ENCODE data around the gene PEX5.
A peak's percentile ranks its signal among the peaks of the same experiment; 100 is the strongest.

Gene PEX5

DNA sequence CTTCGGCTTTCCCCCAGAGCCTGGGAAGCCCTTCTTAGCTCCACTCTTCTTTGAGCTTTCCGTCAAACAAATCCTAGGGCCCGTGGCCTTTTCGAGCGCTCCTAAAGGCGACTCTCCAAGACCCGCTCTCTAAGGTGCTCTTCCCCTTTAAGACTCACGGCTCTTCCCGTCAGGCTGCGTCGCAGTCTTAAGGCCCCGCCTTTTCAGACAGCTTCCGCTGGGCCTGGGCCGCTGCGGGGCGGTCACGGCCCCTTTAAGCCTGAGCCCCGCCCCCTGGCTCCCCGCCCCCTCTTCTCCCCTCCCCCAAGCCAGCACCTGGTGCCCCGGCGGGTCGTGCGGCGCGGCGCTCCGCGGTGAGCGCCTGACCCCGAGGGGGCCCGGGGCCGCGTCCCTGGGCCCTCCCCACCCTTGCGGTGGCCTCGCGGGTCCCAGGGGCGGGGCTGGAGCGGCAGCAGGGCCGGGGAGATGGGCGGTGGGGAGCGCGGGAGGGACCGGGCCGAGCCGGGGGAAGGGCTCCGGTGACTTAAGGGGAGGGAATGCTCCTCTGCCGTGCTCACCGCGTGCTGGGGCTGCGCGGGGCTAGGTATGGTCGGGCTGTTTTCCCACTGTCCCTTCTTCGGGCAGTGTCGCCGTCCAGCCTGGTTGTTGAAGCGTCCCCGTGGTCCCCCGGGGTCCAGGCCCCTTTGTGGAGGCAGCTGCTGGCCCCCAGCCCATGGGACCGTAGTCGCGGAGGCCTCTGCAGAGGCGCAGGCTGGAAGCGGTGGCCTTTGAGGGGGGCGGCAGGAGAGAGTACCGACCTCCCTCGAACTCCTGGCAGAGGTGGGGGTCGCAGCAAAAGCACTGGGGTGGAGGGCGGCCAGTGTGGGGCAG lies at the start of gene PEX5:
Gene PEX5 (plus strand): TSS at position 289 of the 870 bp plus-strand sequence. CDS start 692 bp downstream, outside the sequence.
- TF ChIP-seq ZFX (IDR thresholded peaks at IDR 0.05; ENCODE audit: borderline replicate concordance): no peak
- TF ChIP-seq, protein P1, sequence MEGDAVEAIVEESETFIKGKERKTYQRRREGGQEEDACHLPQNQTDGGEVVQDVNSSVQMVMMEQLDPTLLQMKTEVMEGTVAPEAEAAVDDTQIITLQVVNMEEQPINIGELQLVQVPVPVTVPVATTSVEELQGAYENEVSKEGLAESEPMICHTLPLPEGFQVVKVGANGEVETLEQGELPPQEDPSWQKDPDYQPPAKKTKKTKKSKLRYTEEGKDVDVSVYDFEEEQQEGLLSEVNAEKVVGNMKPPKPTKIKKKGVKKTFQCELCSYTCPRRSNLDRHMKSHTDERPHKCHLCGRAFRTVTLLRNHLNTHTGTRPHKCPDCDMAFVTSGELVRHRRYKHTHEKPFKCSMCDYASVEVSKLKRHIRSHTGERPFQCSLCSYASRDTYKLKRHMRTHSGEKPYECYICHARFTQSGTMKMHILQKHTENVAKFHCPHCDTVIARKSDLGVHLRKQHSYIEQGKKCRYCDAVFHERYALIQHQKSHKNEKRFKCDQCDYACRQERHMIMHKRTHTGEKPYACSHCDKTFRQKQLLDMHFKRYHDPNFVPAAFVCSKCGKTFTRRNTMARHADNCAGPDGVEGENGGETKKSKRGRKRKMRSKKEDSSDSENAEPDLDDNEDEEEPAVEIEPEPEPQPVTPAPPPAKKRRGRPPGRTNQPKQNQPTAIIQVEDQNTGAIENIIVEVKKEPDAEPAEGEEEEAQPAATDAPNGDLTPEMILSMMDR (IDR thresholded peaks at IDR 0.05): no peak
- H3K27ac ChIP-seq: peak within 1 kb of the TSS; percentile 47

DNA sequence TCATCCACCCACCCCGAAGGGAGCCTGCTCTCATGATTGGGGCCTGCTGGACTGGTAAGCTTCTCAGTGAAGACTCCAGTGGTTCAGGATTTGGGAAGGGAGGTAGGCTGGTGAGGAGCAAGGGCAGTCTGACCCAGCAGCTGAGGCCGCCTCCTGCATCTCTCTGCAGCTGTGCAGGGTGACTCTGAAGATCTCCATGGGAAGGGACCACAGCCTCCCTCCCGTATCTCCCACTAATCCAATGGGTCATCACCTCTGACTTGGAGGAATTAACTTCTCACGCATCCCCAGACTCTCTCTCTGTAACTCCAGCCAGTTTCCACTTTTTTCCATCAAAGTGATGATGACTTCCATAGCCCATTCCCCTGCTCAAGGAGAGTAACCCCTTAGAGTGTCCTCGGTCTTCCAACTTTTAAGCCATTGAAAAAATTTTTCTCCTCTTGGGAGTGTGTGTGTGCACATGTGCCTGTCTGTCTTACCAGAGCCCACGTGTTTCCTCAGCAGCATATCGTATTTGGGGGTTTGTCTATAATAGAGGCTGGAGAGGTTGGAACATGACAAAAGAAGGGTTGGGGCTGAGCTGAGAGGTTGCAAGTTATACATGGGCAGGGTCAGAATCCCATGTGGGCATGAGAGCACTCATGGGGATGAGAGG lies 48.0 kb upstream of the PEX5 start:
- no peak overlapping the region for H3K27ac ChIP-seq
- TF ChIP-seq, protein P1 (IDR thresholded peaks at IDR 0.05): no peak
- no peak for TF ChIP-seq ZFX (IDR thresholded peaks at IDR 0.05; ENCODE audit: borderline replicate concordance)

DNA sequence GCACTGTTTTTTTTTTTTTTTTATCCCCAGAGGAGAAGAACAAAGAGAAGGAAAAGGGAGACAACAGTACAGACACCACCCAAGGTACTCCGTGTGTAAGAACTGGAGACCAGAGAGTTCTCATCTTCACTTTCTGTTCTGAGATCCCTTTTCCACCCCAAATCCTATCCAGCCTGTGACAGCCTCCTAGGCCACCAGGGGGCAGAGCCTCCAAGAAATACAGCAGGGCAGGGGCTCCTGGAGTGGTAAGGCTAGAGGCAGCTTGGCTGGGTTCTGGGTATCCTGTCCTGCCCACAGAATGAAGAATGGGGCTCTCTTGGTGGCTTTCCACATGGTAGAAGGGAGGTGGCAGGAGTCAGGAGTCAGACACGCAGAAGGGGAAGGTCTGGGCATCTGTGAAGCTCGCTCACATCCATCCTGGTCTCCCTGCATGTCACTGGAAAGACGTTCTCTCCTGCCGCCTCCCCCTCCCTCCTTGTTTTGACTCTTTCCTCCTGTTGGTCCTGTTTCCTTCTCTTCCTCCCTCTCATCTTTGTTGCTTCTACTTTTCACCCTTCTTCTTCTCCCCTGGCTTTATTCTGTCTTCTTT lies 47.3 kb upstream of the PEX5 start:
- TF ChIP-seq, protein P1 (IDR thresholded peaks at IDR 0.05): peak; percentile 94
- TF ChIP-seq ZFX (IDR thresholded peaks at IDR 0.05; ENCODE audit: borderline replicate concordance): no peak
- no peak overlapping the region for H3K27ac ChIP-seq

DNA sequence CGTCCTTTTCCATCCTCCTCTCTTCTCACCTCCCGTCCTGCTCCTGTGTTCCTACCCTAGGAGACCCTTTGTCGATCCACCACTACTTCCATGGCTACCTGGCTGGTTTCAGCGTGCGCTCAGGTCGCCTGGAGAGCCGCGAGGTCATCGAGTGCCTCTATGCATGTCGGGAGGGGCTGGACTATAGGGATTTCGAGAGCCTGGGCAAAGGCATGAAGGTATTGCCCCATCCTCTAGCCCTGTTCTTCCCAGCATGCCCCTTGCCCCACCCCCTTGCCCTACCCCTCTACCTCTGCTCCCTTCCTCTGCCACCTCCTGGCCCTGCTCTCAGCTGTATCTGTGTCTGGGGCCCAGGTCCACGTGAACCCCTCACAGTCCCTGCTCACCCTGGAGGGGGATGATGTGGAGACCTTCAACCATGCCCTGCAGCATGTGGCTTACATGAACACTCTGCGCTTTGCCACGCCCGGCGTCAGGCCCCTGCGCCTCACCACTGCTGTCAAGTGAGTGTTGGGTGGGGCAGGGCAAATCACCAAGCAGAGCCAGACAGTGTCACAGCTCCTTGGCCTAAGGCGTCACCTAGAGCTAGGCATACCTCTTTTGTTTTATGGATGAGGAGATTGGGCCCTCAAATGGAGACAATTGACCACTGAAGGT lies 46.5 kb upstream of the PEX5 start:
- H3K27ac ChIP-seq: no peak overlapping the region
- TF ChIP-seq ZFX (IDR thresholded peaks at IDR 0.05; ENCODE audit: borderline replicate concordance): no peak
- TF ChIP-seq, protein P1 (IDR thresholded peaks at IDR 0.05): no peak

DNA sequence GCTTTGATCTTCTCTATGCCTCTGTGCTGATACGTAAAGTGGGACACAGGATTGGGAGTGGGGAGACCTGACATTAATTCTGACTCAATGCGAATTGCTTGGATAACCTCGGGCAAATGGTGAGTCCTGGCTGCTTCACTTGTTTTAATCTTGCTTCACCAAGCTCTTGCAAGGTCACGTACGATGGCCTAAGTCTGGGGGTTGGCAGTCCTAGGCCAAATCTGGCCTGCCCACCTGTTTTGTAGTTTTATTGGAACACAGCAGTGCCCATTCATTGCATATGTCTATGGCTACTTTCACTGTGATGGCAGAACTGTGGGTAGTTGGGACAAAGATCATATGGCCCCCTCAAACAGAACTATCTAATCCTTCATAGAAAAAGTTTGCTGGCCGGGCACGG lies 45.9 kb upstream of the PEX5 start:
- TF ChIP-seq ZFX (IDR thresholded peaks at IDR 0.05; ENCODE audit: borderline replicate concordance): no peak
- TF ChIP-seq, protein P1 (IDR thresholded peaks at IDR 0.05): no peak
- no peak overlapping the region for H3K27ac ChIP-seq

DNA sequence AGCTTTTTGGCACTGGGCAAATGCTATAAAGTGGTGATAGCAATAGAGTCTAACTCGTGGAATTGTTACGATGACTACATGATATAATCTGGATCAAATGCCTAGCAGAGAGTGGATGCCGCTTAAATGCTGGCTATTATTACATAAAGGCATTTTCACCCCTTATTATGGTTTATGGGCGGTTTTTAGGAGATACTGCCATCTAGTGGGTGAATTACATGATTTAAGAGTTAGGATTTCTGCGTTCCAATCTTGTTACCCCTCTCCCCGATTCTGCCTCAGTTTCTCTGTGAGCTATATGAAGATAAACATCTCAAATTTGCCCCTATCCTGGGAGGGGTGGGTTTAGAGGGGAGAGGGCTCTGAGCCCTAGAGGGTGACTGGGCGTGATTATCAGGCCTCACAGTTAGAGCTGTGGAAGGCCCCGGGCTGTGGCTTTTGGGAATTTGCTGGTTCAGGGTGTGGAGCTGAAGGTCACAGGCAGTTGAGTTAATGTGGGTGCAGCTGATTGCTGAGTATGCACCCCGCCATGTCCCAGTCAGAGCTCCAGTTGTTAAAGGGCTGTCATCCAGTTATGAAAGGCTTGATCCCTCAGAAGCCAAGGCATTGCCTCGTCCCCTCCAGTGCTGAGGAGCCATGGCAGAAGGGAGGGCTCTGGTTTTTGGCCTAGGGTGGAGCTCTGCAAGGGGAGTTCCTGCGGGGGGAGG lies 44.9 kb upstream of the PEX5 start:
- H3K27ac ChIP-seq: no peak overlapping the region
- TF ChIP-seq ZFX (IDR thresholded peaks at IDR 0.05; ENCODE audit: borderline replicate concordance): no peak
- TF ChIP-seq, protein P1 (IDR thresholded peaks at IDR 0.05): peak; percentile 93
